Measurements from ENCODE around the gene FAM168A.
A peak's percentile ranks its signal among the peaks of the same experiment; 100 is the strongest.

FAM168A gene

DNA sequence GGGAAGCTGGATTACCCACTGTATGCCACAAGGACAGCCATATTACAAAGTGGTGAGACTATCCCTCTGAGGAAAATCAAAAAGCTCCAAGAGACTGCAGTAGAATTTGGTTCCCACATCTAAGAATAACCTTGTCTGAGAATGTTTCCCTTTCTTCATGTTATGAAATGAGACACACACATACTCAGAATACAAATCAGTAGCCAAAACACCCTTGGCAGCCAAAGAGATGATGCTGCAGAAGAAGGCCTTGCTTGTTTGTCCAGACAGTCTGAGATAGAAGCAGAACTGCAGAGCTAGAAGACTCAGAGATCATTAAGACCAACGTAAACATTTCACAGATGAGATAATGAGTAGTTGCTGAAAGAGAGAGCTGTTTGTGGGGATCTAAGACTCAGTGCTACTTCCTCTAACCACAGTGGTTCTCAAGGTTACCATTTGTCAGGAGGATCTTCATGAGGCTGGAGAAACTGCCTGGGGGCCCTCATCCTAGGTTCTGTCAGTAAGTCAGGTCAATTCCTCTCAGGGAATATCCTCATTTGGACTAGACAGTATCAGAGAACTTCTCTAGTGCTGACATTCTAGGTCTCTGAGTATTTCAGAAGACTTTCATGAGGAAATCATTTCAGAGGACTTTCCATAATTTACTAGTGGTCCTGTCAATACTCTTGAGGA is 182.8 kb downstream of the FAM168A start:
- peak; percentile 47 for DNase-seq (ENCODE audit: low read depth)
- no peak overlapping the region for H3K4me3 ChIP-seq (ENCODE audit: low read depth, low read length)

DNA sequence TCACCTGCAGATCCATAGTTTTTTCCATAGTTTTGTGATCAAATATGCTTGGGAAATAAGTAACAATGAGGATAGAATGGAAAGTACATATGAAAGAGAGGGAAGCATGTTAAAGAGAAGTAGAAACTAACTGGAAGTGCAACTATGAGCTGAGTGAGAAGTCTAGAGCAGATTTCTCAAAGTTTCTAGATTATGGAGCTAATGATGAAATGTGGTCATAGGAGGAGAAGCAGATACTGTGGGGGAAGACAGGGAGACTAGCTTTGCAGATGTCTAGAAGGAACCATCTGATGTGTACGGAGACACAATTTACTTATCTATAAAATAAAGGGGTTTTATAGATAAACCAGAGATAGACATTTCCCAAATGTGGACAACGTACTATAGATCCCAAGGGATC is 184.7 kb downstream of the FAM168A start:
- DNase-seq (ENCODE audit: low read depth): no peak

DNA sequence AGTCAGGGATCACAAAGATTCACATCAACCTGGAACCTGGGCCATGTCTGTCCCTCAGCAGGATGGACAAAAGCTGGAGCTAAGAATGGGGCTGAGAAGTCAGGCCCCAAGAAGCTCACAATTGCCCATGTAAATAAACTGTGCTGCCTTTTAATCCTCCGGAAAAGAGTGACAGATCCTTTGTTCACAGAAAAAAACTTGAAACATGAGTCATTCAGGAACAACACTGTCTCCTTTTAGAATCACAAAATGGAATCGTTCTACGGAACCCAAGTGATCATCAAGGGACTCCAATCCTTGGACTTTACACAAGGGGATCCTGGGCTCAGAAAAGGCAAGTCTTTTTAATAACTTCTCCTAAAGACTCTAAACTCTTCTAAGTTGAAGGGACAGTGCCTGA is 185.6 kb downstream of the FAM168A start:
- DNase-seq (ENCODE audit: low read depth): no peak
- H3K4me3 ChIP-seq (ENCODE audit: low read depth, low read length): no peak overlapping the region

More for the DNA sequence above, 184.7 kb downstream of the FAM168A start:
- no peak overlapping the region for H3K4me3 ChIP-seq (ENCODE audit: low read depth, low read length)

DNA sequence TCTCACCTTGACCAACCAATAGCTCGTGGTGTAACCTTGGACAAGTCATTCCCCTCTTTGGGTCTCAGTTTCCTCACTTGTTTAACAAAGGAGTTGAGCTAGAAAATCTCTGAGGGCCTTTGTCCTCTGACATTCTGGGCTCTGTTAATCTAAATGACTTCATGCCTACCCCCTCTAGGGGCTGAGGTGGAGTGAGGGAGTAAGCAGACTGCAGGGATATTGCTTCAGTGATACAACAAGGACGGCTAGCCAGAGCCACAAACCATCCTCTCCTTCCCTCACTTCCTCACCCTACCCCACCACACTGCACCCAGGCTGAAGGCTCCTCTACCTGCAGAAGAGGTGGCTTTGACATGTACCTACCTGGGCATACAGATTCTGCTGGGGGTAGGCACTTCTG is 186.9 kb downstream of the FAM168A start:
- no peak overlapping the region for H3K4me3 ChIP-seq (ENCODE audit: low read depth, low read length)
- DNase-seq (ENCODE audit: low read depth): no peak

DNA sequence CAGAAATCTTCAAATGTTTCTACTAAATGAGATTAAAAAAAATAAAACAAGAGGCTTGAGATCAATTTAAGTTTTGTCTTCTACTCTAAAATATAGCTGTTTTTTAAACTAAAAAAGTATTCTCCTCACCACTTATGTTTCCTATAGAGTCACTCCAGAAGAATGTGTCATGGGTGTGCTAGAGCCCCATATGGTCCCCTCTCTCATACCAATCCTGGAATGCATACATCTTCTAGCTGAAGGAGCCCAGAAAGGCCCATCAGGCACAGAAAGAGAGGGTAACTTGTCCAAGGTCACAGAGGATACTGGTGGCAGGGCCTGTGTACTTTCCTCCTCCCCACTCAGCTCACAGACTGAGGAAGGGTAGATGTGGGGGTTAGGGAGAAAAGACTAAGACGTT is 187.3 kb downstream of the FAM168A start:
- no peak overlapping the region for H3K4me3 ChIP-seq (ENCODE audit: low read depth, low read length)
- DNase-seq (ENCODE audit: low read depth): no peak

DNA sequence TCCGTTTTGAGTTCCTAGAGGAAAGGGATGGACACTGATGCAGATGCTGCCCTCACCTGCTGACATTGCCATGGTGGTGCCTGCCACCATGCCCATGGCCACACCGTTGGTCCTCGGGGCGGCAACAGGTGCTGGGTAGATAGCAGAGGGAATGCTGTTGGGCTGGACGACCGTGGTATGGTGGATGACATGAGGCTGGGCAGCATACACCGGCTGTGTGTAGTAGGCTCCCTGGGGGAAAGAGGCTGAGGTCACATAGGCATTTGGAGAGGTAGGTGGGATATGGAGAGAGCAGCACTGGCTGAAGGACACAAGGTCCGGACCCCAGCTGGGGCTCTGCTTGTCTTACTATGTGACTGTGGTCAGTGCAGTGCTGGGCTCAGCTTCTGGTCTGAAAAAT is 188.5 kb downstream of the FAM168A start:
- H3K4me3 ChIP-seq (ENCODE audit: low read depth, low read length): no peak overlapping the region
- DNase-seq (ENCODE audit: low read depth): no peak

DNA sequence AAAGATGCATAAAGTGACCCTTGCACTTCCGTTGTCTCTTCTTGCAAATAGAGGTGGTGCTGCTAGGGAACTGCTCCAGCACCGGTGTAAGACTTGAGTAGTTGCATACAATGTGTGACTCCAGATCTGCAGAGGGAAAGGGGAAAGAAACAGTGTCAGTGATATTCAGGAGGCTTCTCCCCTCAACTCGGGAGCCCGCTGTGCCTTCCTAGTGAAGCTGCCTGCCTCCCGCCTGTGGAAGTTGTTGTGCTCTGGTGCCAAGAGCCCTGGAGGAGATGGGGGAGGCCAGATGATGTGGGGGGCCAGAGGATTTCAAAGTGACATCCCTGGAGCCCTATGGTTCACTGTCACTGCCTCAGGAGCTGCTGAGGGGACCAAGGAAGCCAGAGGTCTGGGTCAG is 191.3 kb downstream of the FAM168A start:
- no peak for DNase-seq (ENCODE audit: low read depth)
- no peak overlapping the region for H3K4me3 ChIP-seq (ENCODE audit: low read depth, low read length)

DNA sequence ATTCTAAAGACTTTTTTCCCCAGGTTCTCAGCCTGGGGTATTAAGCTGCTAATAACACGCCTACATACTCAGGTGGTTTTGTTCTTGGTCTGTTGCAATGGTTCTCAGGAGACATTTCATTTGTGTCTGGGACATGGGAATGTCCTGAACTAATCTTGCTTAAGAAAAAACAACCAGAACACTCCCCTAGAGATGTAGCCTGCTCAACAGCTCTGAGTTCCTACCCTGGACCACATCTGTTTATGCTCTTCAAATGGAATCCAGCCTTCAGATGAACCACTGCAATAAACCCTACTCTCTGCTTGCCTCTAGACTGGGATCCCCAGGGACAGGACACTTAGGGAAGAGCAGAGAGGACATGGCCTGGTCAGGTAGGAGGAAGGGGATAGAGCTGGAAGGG is 191.8 kb downstream of the FAM168A start:
- no peak overlapping the region for H3K4me3 ChIP-seq (ENCODE audit: low read depth, low read length)
- DNase-seq (ENCODE audit: low read depth): no peak

DNA sequence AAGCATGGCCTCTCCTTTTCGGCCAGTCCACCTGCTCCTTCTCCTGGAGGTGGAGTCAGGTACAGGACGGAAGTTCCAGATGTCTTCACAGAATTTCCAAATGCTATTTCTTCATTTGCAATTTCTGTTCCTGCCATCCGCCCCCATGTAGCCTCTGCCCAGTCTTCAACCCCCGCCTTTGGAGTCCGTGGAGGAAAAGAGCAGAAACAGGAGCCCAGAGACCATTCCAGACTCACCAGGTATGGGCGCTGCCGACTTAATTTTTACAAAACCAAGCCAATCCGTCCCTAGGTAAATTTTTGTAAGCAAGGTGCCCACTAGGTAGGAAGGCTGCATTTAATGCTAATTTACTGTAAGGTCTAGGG is 192.8 kb downstream of the FAM168A start:
- no peak for DNase-seq (ENCODE audit: low read depth)
- H3K4me3 ChIP-seq (ENCODE audit: low read depth, low read length): no peak overlapping the region

DNA sequence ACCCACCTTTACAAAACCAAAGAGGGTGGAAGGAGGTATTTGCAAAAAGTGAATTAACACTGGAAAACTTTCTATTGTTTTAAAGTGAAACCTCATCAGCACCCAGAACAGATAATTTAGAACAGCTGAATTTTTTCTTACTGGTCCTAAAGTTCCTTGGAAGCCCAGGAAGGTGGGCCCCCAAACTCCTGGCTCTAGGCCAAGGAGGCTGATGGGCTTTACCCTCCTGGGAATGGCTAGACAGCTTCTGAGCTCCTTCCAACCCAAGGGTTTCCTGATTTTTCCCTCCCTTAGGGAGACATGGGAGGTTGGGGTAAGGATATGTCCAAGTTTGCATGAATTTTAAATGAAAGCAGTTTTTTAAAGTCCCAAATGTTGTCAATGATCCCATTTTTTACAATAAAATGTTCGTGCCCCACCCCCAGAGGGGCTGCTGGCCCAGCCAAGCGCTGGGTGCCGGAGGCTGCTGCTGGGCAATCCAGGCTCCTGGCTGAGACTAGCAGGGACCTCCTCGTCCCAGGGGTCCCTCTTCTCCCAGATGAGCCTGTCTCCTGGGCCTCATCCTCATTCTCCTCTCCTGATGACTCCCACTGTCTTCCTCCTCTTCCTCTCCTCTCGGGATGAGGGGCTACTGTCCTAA is 193.3 kb downstream of the FAM168A start:
- DNase-seq (ENCODE audit: low read depth): no peak
- H3K4me3 ChIP-seq (ENCODE audit: low read depth, low read length): no peak overlapping the region

DNA sequence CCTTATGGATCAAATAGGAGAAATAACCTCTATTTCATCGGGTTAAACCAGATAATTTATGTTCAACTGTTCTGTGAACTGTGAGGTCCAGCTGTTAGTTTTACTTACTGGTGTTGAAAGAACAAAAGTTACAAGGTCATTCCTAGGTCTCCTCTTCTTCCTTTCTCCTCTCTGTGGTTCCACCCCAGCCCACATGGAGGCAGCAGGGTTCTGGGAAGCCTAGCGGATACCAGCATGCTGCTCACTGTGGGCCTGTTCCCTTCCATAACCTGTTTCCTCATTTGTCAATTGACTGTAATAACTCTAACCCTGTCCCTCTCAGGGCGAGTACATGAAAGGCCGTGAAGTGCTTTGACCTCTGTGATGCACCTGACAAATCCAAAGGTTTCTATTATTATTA is 193.9 kb downstream of the FAM168A start:
- no peak for DNase-seq (ENCODE audit: low read depth)
- no peak overlapping the region for H3K4me3 ChIP-seq (ENCODE audit: low read depth, low read length)

DNA sequence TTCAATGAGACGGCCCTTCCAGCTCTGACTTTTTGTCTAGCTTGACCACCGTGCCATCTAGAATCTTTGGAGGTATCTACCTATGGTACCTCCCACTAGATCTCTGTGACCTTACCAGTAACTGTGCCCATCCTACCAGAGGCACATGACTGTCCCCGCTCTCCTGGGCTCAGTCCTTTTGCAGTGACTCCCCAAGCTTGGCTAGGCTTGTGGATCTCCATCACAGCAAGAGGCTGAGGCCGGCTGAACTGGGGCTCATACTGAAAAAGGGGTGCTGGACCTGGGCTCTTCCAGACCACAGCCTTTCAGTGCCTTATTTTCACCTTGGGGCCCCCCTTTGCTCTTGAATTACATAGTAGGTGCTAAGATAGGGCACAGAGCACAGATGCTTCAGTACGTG is 194.4 kb downstream of the FAM168A start:
- no peak for DNase-seq (ENCODE audit: low read depth)
- no peak overlapping the region for H3K4me3 ChIP-seq (ENCODE audit: low read depth, low read length)

DNA sequence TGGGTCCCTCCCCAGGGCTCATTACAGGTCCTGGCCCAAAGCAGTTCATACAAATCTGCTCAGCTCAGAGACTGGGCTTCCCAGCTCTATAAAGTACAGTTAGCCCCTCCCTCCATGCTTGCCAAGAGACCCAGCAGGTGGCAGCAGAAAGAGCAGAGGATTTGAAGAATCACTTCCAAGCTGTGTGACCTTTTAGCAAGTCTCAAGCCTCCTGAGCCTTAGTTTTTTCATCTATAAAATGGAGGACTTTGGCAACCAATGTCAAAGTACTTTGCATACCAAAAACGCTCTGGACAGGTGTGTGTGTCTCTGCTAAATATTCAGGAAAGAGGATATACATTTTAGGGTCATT is 195.1 kb downstream of the FAM168A start:
- H3K4me3 ChIP-seq (ENCODE audit: low read depth, low read length): no peak overlapping the region
- DNase-seq (ENCODE audit: low read depth): no peak

DNA sequence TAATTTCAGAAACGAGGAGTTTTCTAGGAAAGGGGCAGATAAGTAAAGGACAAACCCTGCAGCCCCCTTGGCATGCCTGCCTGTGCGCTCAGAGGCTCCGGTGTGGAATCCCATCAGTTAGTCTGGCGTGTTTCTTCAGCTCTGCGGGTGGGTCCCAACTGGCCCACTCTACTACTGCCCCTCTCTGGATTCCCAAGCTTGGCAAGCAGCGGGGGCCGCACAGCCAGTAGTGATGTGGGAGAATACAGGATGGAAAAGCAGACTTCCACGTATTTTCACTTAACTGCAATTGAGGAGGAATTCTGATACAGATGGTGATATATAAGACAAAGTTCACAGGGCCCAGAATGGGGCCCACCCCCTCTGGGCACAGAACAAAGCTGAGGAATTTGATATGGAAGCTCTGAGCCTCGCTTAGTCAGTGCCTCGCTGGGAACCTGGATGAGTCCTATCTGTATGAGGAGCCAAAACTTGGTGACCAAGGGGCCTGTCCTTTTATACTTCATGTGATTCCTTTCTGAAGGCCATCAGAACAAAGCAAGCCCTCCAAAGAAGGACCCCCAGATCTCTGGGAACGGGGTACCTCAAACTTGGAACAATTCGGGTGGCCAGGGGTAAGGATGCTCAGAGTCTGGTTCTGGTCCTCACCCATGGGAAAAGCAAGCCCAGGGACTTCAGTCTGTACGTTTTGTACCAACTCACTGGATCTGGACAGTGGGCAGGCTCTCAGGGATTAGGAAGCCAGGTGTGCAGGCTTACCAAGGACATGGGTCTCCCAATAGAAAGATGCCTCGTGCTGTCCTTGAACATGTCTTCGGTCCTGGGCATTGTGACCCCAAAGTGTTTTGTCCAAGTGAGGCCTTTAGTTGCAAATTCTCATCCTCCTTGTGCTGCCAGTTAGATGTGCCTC is 195.7 kb downstream of the FAM168A start:
- no peak overlapping the region for H3K4me3 ChIP-seq (ENCODE audit: low read depth, low read length)
- DNase-seq (ENCODE audit: low read depth): no peak

DNA sequence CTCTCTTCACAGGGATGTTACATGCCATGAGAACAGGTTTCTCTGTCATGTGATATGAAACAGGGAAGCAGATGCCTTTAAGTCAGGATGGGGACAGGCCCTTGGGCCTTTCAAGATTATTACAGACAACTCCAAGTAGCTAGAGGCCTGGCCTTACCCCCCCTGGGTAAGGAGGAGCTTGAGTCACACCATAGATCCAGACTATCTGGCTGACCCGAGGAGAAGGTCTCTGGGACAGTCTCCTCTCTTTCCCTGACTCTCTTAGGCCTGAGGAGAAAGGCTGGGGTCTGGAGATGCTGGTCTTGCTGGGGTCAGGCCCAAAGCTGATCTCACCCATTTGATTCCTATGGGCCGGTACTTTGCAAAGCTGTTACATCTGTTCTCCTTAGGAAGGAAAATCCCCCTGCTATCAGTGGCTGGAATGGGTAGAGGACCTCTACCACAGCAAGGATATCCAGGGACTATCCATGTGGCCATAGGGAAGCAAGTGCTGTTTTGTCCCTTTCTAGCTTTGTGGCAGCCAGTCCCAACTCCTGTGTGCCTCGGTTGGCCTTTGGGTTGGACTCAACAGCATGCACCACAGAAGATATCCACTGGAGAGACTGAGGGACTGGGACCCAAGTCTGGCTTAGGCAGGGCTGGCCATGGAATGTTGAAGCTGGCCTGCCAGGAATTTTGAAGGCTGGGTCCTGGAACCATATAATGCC is 196.5 kb downstream of the FAM168A start:
- no peak for DNase-seq (ENCODE audit: low read depth)

DNA sequence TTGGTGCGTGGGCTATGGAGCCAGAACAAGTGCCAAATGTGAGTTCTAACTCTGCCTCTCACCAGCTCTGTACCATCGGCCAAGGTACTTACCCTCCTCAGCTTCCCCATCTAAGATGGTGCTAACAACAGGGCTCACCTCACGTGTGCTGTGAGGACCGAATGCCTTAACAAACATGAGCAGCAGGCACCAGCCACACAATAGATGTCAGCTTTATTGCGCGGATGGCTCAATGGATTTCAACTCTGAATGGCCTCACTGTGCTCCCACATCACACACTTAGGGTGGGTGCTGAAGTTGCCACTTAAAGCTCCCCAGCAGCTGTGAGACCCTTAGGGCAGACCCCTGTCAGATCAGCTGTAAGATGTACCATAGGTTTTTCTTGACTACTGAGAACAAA is 197.6 kb downstream of the FAM168A start:
- no peak overlapping the region for H3K4me3 ChIP-seq (ENCODE audit: low read depth, low read length)
- no peak for DNase-seq (ENCODE audit: low read depth)

More for the DNA sequence above, 196.5 kb downstream of the FAM168A start:
- H3K4me3 ChIP-seq (ENCODE audit: low read depth, low read length): no peak overlapping the region

DNA sequence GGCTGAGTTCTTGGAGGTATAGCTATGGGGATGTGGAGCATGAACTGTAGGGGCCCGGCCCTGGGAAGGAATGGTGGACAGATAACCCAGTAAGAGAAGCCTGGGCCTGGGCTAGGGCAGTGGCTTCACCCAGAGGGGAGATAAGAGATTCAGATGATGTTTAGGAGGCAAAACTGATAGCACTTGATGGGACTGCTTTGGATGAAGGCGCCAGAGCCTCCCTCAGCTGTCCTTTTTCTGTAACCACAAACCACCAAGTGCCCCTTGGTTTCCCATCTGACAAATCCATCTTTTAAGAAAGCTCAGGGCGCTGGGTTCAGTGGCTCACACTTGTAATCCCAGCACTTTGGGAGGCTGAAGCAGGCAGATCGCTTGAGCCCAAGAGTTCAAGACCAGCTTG is 198.3 kb downstream of the FAM168A start:
- DNase-seq (ENCODE audit: low read depth): no peak
- H3K4me3 ChIP-seq (ENCODE audit: low read depth, low read length): no peak overlapping the region

DNA sequence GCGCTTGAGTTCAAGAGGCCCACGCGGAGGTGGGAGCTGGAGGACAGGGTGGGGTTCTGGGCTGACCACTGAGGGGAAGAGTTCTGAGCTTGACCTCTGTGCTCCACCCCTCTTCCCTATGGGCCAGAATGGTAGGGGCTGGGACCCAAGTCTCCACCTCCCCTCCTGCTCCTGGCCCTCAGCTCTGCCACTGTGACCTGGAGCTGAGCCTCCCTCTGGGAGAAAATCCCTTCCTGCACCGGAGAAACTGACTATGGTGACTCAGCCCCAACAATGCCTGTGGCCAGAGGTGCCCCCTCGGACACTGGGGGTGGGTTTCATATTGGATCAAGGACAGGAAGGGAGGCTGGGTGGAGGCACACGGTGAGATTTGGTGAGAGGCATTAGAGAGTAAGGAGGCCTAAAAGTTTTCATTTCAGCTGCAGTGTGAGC is 198.7 kb downstream of the FAM168A start:
- DNase-seq (ENCODE audit: low read depth): no peak
- H3K4me3 ChIP-seq (ENCODE audit: low read depth, low read length): no peak overlapping the region

DNA sequence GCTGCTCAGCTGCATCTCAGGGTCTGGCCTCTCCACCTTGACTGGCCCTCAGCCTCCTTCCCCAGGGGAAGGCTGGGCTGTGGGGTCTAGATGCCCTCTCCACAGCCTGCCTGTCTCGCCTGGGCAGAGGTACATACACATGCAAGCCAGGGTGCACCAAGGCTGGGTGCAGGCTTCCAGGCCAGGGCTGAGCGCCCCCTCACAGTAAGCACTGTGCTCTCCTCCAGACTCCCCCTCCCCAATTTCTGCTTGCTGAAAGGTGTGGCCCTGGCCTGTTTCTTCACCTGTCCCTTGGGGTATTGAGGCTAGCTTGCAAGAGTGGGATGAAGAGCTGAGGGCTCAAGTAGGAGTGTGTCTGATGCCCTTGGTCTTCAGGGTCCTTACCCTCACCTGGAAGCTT is 199.2 kb downstream of the FAM168A start:
- no peak for DNase-seq (ENCODE audit: low read depth)

DNA sequence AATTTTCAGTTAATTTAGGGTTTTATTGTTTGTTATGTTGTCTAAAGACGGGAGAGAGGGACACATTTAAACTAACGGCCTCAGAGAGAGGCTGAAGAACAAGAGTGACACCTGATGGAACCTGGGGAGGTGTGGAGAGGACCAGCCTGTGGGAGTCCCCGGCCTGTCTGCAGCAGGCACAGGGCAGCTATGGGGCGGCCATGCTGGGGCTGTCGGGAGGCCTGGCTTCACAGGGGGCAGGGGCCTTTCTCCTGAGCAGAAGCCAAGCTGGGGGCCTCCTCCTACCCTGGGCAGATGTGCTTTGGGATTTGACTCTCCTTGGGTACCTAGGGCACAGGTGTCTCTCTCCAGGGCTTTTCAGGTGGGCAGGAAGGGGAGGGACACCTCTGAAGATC is 199.8 kb downstream of the FAM168A start:
- no peak for DNase-seq (ENCODE audit: low read depth)
- H3K4me3 ChIP-seq (ENCODE audit: low read depth, low read length): no peak overlapping the region

More for the DNA sequence above, 199.2 kb downstream of the FAM168A start:
- H3K4me3 ChIP-seq (ENCODE audit: low read depth, low read length): no peak overlapping the region
